ENCODE data around the gene STXBP6. TPM values are rescaled to one million over a fixed set of nuclear protein-coding genes. Genes with fewer than 3 reads are reported as not detected.
"Not testable (repeated sequence)": the region's sequence is repeated elsewhere in the genome, so short reads cannot be mapped to it uniquely, and the experiment has no call there.

Gene STXBP6
- total RNA-seq, 1 donor from 2014 or later: not detected

GRCh38 chr14:24978862-24979724 is 70.9 kb downstream of the STXBP6 start:
- no peak for DNase-seq
- Mint-ChIP-seq H3K4me3 (no peak overlapping the region), H3K4me1 (no peaks in the 10 kb centered on the region), H3K36me3 (ENCODE audit: low read depth) (no peaks in the 10 kb centered on the region), H3K27ac (no peak overlapping the region), H3K9me3 (no peaks in the 10 kb centered on the region), H3K27me3 (peaks cover 2% of the 10 kb centered on the region)
- intact Hi-C loops (cut with micrococcal nuclease): no loop called here

GRCh38 chr14:24976602-24977001 is 73.3 kb downstream of the STXBP6 start:
- intact Hi-C loops (cut with micrococcal nuclease): no loop called here
- Mint-ChIP-seq H3K36me3 (ENCODE audit: low read depth) (no peaks in the 10 kb centered on the region), H3K27me3 (peaks cover 2% of the 10 kb centered on the region), H3K27ac (no peak overlapping the region), H3K9me3 (no peaks in the 10 kb centered on the region), H3K4me1 (no peaks in the 10 kb centered on the region), H3K4me3 (no peak overlapping the region)
- no peak for DNase-seq

DNA sequence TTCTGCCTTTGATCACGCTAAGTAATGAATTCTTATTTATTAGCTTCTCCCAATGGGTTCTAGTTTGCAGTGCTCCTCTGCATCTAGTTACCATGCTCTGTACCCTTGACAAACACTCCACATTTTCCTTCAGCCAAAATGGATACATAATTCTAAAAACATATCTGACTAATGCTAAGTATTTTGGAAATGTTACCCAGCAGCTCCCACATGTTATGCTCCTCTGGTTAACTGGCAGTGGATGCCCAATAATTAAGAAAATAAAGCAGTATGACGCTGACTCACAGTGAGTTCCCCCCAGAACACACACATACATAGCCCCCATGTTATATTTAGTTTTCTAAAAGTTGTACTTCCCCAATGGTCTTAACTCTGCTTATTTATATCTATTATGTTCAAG is 74.6 kb downstream of the STXBP6 start:
- no peak for DNase-seq
- intact Hi-C loops (cut with micrococcal nuclease): no loop called here
- Mint-ChIP-seq H3K4me3 (no peak overlapping the region), H3K4me1 (no peaks in the 10 kb centered on the region), H3K27ac (no peak overlapping the region), H3K9me3 (no peaks in the 10 kb centered on the region), H3K27me3 (peaks cover 2% of the 10 kb centered on the region), H3K36me3 (ENCODE audit: low read depth) (no peaks in the 10 kb centered on the region)

GRCh38 chr14:24974591-24975374 is 75.2 kb downstream of the STXBP6 start:
- Mint-ChIP-seq H3K27me3 (peaks cover 2% of the 10 kb centered on the region), H3K27ac (no peak overlapping the region), H3K9me3 (no peaks in the 10 kb centered on the region), H3K4me3 (no peak overlapping the region), H3K4me1 (no peaks in the 10 kb centered on the region), H3K36me3 (ENCODE audit: low read depth) (no peaks in the 10 kb centered on the region)
- intact Hi-C loops (cut with micrococcal nuclease): no loop called here
- DNase-seq: no peak

DNA sequence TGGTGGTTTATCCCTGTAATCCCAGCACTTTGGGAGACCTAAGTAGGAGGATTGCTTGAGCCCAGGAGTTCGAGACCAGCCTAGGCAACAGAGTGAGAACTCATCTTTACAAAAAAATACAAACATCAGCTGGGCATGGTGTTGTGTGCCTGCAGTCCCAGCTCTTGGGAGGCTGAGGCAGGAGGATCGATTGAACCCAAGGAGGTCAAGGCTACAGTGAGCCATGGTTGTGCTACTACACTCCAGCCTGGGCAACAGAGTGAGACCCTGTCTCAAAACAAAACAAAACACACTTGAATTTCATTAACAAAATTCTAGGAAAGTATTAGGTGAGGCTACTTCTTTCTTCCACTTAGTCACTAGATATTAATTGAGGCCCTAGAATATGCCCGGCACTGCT is 77.1 kb downstream of the STXBP6 start:
- H3K27ac Mint-ChIP-seq: no peak overlapping the region
- DNase-seq: no peak
- no peaks in the 10 kb centered on the region for H3K9me3 Mint-ChIP-seq
- intact Hi-C loops (cut with micrococcal nuclease): no loop called here
- H3K27me3 Mint-ChIP-seq: no peaks in the 10 kb centered on the region
- no peak overlapping the region for H3K4me3 Mint-ChIP-seq
- H3K36me3 Mint-ChIP-seq (ENCODE audit: low read depth): no peaks in the 10 kb centered on the region
- no peaks in the 10 kb centered on the region for H3K4me1 Mint-ChIP-seq

- intact Hi-C loops (cut with micrococcal nuclease): no loop called here
- H3K4me3 Mint-ChIP-seq: no peak overlapping the region
- DNase-seq: no peak
These were observed 78.7 kb downstream of the STXBP6 start for GRCh38 chr14:24971255-24971654.

GRCh38 chr14:24966579-24966964 is 83.4 kb downstream of the STXBP6 start:
- Mint-ChIP-seq H3K27ac (no peak overlapping the region), H3K9me3 (no peaks in the 10 kb centered on the region), H3K27me3 (peaks cover 2% of the 10 kb centered on the region), H3K4me3 (no peak overlapping the region), H3K4me1 (no peaks in the 10 kb centered on the region), H3K36me3 (ENCODE audit: low read depth) (no peaks in the 10 kb centered on the region)
- intact Hi-C loops (cut with micrococcal nuclease): no loop called here
- no peak for DNase-seq

More at GRCh38 chr14:24971255-24971654, 78.7 kb downstream of the STXBP6 start:
- peaks cover 2% of the 10 kb centered on the region for H3K27me3 Mint-ChIP-seq
- H3K27ac Mint-ChIP-seq: no peak overlapping the region
- H3K36me3 Mint-ChIP-seq (ENCODE audit: low read depth): no peaks in the 10 kb centered on the region
- no peaks in the 10 kb centered on the region for H3K9me3 Mint-ChIP-seq
- H3K4me1 Mint-ChIP-seq: no peaks in the 10 kb centered on the region

DNA sequence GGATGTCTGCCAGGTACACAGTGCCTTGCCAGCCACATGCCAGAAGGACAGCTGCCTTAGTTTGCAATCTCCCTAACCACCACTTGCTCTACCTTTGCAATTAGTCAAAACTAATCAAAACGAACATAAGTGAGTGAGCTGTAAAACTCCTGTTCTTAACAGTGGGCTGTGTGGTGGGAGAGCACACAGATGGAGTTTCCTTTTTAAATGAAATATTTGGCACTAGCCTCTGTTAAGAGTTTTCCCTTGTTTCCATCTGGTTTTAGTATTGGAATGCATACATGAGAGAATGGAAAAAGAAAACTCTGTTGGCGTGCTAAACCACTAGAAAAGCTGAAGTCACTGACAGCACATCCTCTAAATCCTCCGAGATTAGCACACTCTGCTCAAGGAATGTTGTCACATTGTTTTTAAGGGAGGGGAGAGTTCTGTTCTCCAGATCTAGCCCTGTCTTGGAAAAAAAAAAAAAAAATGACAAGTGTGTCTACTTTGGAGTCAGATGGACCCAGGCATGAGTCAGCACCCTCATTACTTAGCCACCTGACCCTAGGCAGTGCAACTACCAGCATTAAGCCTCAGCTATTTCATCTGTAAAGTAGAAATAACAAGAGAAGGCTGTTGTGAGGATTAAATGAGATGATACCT is 83.9 kb downstream of the STXBP6 start:
- intact Hi-C loops (cut with micrococcal nuclease): no loop called here
- Mint-ChIP-seq H3K4me3 (no peak overlapping the region), H3K27me3 (peaks cover 2% of the 10 kb centered on the region), H3K9me3 (no peaks in the 10 kb centered on the region), H3K27ac (no peak overlapping the region), H3K36me3 (ENCODE audit: low read depth) (no peaks in the 10 kb centered on the region), H3K4me1 (no peaks in the 10 kb centered on the region)
- no peak for DNase-seq

DNA sequence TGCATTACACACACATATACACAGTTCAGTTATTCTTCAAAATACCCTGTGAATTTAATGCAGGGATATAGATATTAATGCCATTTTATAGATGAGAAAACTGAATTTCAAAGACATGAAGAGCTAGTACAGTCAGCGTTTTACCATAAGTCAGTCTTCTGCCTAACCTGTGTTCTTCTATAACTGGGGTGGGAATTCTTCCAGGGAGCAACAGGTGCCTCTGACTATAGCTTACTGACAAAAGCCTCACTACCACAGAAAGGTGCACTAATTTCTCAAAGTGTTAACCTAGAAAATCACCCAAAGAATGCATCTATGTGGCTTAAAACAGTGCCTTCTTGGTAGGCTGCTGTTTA is 84.4 kb downstream of the STXBP6 start:
- Mint-ChIP-seq H3K36me3 (ENCODE audit: low read depth) (no peaks in the 10 kb centered on the region), H3K27ac (no peak overlapping the region), H3K27me3 (peaks cover 2% of the 10 kb centered on the region), H3K9me3 (no peaks in the 10 kb centered on the region), H3K4me3 (no peak overlapping the region), H3K4me1 (no peaks in the 10 kb centered on the region)
- no peak for DNase-seq
- intact Hi-C loops (cut with micrococcal nuclease): no loop called here

GRCh38 chr14:24964591-24964990 is 85.4 kb downstream of the STXBP6 start:
- Mint-ChIP-seq H3K27me3 (peaks cover 2% of the 10 kb centered on the region), H3K36me3 (ENCODE audit: low read depth) (no peaks in the 10 kb centered on the region), H3K27ac (no peak overlapping the region), H3K9me3 (no peaks in the 10 kb centered on the region), H3K4me3 (no peak overlapping the region), H3K4me1 (no peaks in the 10 kb centered on the region)
- no peak for DNase-seq
- intact Hi-C loops (cut with micrococcal nuclease): no loop called here

GRCh38 chr14:24964048-24964447 is 85.9 kb downstream of the STXBP6 start:
- no peaks in the 10 kb centered on the region for H3K9me3 Mint-ChIP-seq
- intact Hi-C loops (cut with micrococcal nuclease): no loop called here
- no peak overlapping the region for H3K27ac Mint-ChIP-seq
- DNase-seq: no peak
- H3K36me3 Mint-ChIP-seq (ENCODE audit: low read depth): no peaks in the 10 kb centered on the region
- H3K4me3 Mint-ChIP-seq: no peak overlapping the region
- no peaks in the 10 kb centered on the region for H3K4me1 Mint-ChIP-seq
- H3K27me3 Mint-ChIP-seq: peaks cover 3% of the 10 kb centered on the region

GRCh38 chr14:24962118-24962517 is 87.8 kb downstream of the STXBP6 start:
- H3K27me3 Mint-ChIP-seq; H3K36me3 Mint-ChIP-seq (ENCODE audit: low read depth): not testable (repeated sequence)

DNA sequence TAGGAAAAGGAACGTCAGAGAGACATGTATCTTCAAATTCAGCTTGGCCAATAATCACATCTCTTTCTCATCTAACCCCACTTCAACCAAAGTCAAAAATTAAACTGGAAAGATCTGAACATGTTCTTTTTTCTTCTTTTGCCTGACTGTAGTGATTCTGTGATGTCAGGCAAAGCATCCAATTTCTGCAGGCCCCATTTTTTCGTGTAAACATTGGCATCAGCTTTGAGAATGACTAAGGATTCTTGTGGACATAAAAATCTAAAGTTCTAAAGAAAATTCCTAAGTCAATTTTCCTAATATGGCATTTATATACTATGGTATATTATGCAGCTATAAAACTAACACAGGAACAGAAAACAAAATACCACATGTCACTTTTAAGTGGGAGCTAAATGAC is 89.1 kb downstream of the STXBP6 start:
- no peaks in the 10 kb centered on the region for H3K36me3 Mint-ChIP-seq (ENCODE audit: low read depth)

More at GRCh38 chr14:24962118-24962517, 87.8 kb downstream of the STXBP6 start:
- H3K9me3 Mint-ChIP-seq; H3K27ac Mint-ChIP-seq; DNase-seq; intact Hi-C loops (cut with micrococcal nuclease); H3K4me1 Mint-ChIP-seq; H3K4me3 Mint-ChIP-seq: not testable (repeated sequence)

GRCh38 chr14:24959791-24960331 is 90.1 kb downstream of the STXBP6 start:
- no peak overlapping the region for H3K4me3 Mint-ChIP-seq
- peaks cover 6% of the 10 kb centered on the region for H3K27me3 Mint-ChIP-seq
- H3K9me3 Mint-ChIP-seq: no peaks in the 10 kb centered on the region
- no peaks in the 10 kb centered on the region for H3K4me1 Mint-ChIP-seq
- intact Hi-C loops (cut with micrococcal nuclease): no loop called here
- no peaks in the 10 kb centered on the region for H3K36me3 Mint-ChIP-seq (ENCODE audit: low read depth)
- no peak overlapping the region for H3K27ac Mint-ChIP-seq
- DNase-seq: no peak

More for the DNA sequence above, 89.1 kb downstream of the STXBP6 start:
- H3K4me3 Mint-ChIP-seq: no peak overlapping the region
- intact Hi-C loops (cut with micrococcal nuclease): no loop called here
- H3K27me3 Mint-ChIP-seq: peaks cover 6% of the 10 kb centered on the region
- H3K4me1 Mint-ChIP-seq: no peaks in the 10 kb centered on the region
- H3K9me3 Mint-ChIP-seq: no peaks in the 10 kb centered on the region
- DNase-seq: no peak
- H3K27ac Mint-ChIP-seq: no peak overlapping the region

All from activated CD4-positive, alpha-beta T cell treated with anti-CD3 and anti-CD28 coated beads, Interleukin-2, amount 10 ng/mL, durations not matched to agents 24 days and 14 days (primary cell).